ENCODE measurements around the gene FKBP3. TPM values are rescaled to one million over a fixed set of nuclear protein-coding genes. Genes with fewer than 3 reads are reported as not detected.

FKBP3 gene
- total and polyA plus RNA-seq, 2 donors = 64.8 to 198 TPM

Other genes starting within 250 kb of the FKBP3 start
- gene KLHL28, start 172.5 kb downstream of the FKBP3 start, total RNA-seq = 13.7 TPM
- 6.0 TPM for gene KLHL28, start 172.5 kb downstream of the FKBP3 start, polyA plus RNA-seq
- 16.0 TPM for gene TOGARAM1, start 172.3 kb downstream of the FKBP3 start, total RNA-seq
- gene TOGARAM1, start 172.3 kb downstream of the FKBP3 start, polyA plus RNA-seq = 10.7 TPM
- 32.8 TPM for gene PRPF39, start 50.4 kb downstream of the FKBP3 start, total RNA-seq
- gene PRPF39, start 50.4 kb downstream of the FKBP3 start, polyA plus RNA-seq = 60.3 TPM
- gene FANCM, start 1.4 kb upstream of the FKBP3 start, total RNA-seq = 10.5 TPM
- gene FANCM, start 1.4 kb upstream of the FKBP3 start, polyA plus RNA-seq = 7.1 TPM
- 44.9 TPM for gene MIS18BP1, start 118.7 kb upstream of the FKBP3 start, total RNA-seq
- gene MIS18BP1, start 118.7 kb upstream of the FKBP3 start, polyA plus RNA-seq = 16.9 TPM

Measured in thymus (tissue), 2 donors.